Measurements from ENCODE around the gene BPIFA1.

The BPIFA1 gene

GRCh38 chr20:33235696-33236095, at the start of gene BPIFA1:
Gene BPIFA1 (plus strand): TSS chr20:33235996. CDS start chr20:33237712, 1,716 bp downstream.
- no peak for DNase-seq (ENCODE audit: low read depth)
- no peak within 1 kb of the TSS for H3K4me3 ChIP-seq (ENCODE audit: low read depth, low read length)

GRCh38 chr20:33187491-33187890, 48.3 kb upstream of the BPIFA1 start:
- H3K4me3 ChIP-seq (ENCODE audit: low read depth, low read length): no peak overlapping the region
- no peak for DNase-seq (ENCODE audit: low read depth)

- H3K4me3 ChIP-seq (ENCODE audit: low read depth, low read length): no peak overlapping the region
- no peak for DNase-seq (ENCODE audit: low read depth)
Observed at GRCh38 chr20:33188421-33188820, 47.4 kb upstream of the BPIFA1 start.

DNA sequence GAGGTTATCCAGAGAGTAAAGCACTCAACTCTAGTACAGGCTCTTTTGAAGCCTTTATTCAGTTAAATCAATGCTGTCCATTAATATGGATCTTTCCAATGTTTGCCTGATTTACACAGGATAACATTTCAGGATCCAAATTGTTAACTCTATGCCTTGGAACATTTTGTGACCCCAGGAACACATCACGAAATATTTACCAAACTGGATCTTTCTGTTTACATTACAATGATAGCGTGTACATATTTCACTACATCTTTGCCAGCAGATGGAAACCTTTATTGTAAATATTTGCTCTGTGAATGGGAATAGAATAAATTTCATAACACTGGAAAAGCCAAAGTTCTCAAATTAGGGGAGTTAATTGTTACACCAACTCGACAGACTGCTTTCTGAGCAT, 44.3 kb upstream of the BPIFA1 start:
- no peak for DNase-seq (ENCODE audit: low read depth)
- no peak overlapping the region for H3K4me3 ChIP-seq (ENCODE audit: low read depth, low read length)

DNA sequence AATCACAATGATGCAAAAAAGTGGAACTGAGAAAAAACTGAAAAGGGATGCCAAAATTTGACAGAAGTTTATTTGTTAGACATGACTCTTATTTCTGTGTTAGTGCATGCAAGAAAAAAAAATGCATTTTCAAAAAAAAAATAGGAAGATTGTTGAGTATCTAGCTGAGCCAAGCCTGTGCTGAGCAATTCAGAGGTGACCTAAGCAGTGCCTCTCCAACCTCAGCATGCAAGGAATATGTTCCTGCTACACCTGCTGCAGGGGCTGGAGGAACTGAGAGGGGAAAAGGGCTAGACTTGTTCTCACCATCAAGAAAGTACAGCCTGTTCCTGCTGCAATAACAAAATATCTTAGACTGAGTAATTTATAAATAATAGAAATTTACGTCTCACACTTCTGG, 43.8 kb upstream of the BPIFA1 start:
- no peak overlapping the region for H3K4me3 ChIP-seq (ENCODE audit: low read depth, low read length)
- DNase-seq (ENCODE audit: low read depth): no peak

- no peak for DNase-seq (ENCODE audit: low read depth)
- no peak overlapping the region for H3K4me3 ChIP-seq (ENCODE audit: low read depth, low read length)
Observed at GRCh38 chr20:33192912-33193501, 42.8 kb upstream of the BPIFA1 start.

DNA sequence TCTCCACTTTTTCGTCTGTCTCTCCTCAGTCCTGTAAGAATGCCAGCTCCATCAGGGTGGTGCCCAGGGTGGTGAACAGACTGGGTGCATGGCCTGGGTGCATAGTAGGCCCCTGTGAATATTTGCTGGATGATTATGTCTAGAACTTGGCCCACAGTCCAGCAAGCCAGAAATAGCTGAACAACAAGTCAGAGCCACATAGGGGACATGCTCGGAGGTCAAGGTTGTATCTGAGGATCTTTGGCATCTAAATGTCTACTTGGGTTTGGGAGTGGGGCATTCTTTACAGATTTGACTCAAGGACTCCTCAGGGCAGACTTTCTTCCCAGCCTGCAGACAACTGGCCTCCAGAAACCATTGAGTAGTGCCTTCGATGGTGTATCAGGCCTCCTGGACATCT, 36.8 kb upstream of the BPIFA1 start:
- no peak for DNase-seq (ENCODE audit: low read depth)
- no peak overlapping the region for H3K4me3 ChIP-seq (ENCODE audit: low read depth, low read length)

DNA sequence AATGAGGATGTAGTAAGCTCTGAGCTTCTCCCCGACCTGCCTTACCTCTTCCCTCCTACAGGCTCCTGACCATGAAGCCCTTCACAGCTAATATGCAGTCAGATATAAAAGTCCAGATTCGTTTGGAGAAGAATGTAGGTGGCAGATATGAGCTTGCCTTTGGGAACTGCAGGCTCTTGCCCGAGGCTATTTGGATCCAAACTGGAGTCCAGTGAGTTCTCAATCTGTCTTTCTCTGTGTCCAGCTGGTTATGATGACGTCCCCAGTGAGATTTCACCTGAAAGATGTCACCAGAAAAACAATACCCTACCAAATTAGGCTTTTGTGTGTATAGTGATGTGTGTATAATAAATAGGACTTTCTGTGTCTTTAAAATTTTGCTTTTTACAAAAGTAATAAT, 33.3 kb upstream of the BPIFA1 start:
- H3K4me3 ChIP-seq (ENCODE audit: low read depth, low read length): no peak overlapping the region
- no peak for DNase-seq (ENCODE audit: low read depth)

DNA sequence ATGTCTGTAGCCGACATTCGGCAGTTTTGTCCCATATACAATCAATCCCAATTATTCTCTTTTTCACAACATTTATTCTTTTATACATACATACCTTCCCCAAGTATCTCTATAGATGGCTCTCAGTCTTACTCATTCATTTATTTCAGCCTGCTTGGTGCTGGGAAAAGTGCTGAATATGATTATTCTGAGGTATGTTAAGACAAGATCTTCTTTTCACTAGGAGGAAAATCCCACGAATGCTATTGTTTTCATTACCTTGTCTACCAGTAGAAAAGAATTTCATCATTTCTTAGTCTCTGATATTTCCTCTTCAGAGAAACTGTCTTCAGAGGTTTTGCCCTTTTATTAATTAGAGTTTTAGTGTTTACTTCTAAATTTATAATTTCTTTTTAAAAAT, 32.4 kb upstream of the BPIFA1 start:
- DNase-seq (ENCODE audit: low read depth): no peak
- no peak overlapping the region for H3K4me3 ChIP-seq (ENCODE audit: low read depth, low read length)

DNA sequence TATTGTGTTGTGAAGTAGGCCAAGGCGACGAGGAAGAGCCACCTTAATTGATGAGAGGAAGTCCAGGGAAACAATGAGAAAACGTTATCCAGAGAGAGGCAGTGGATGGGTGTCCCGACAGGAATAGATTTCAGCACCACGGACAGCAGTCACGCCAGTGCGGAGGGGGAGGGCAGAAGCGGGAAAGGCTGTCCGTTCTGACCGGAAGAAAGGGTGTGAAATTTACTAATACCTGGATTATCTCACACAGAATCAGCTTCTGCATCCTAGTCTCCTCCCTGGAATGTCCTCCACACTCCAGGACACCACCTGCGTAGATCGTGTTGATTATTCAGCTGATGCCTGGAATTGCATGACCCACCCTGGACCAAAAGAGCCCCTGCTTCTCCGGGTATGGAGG, 26.0 kb upstream of the BPIFA1 start:
- H3K4me3 ChIP-seq (ENCODE audit: low read depth, low read length): no peak overlapping the region
- DNase-seq (ENCODE audit: low read depth): peak; percentile 4

DNA sequence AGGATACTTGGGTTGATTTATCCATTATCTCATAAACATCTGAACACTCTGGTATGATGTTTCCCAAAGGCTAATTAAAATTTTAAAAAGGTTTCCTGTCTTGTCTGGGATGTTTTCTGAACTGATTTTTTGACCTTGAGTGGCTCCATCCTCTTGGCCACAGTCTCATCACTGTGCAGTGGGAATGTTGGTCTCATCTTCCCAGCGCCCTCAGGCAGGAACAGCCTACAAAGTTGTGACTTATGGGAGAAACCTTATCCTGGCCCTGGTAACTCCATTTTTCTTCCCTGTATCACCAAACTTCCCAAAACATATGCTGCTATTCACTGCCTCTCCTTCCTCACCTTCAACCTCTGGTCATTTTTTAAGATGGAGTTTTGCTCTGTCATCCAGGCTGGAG, 25.4 kb upstream of the BPIFA1 start:
- no peak overlapping the region for H3K4me3 ChIP-seq (ENCODE audit: low read depth, low read length)
- no peak for DNase-seq (ENCODE audit: low read depth)

GRCh38 chr20:33211817-33212424, 23.9 kb upstream of the BPIFA1 start:
- H3K4me3 ChIP-seq (ENCODE audit: low read depth, low read length): no peak overlapping the region
- peak; percentile 1 for DNase-seq (ENCODE audit: low read depth)

DNA sequence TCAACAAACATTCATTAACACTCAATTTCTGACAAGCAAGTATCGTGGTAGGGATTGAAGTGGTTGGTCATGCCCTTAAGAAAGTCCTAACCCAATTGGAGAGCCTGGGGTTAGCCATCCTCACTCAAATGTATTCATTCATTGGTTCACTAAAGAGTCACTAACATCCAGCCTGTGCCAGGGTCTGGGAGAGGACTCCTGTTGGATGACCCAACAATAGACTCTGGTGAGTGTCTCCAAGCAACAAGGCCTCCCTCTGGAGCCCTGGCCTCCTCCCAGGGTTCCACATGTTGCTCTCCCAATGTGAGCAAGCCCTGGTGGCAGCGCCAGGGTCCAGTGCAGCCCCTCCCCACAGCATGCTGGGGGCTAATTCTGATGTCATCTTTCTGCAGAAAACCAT, 18.7 kb upstream of the BPIFA1 start, which contains the start of gene BPIFA3:
Gene BPIFA3, plus strand, starts transcription at position 301 of the 400 bp plus-strand sequence. CDS start 185 bp downstream, outside the sequence.
- no peak for DNase-seq (ENCODE audit: low read depth)
- H3K4me3 ChIP-seq (ENCODE audit: low read depth, low read length): no peak within 1 kb of the TSS

GRCh38 chr20:33224399-33224798, 11.4 kb upstream of the BPIFA1 start:
- DNase-seq (ENCODE audit: low read depth): no peak
- no peak overlapping the region for H3K4me3 ChIP-seq (ENCODE audit: low read depth, low read length)

- DNase-seq (ENCODE audit: low read depth): no peak
Observed at GRCh38 chr20:33229843-33230242, 6.0 kb upstream of the BPIFA1 start.

GRCh38 chr20:33231237-33231636, 4.6 kb upstream of the BPIFA1 start:
- no peak overlapping the region for H3K4me3 ChIP-seq (ENCODE audit: low read depth, low read length)
- DNase-seq (ENCODE audit: low read depth): no peak

More at GRCh38 chr20:33229843-33230242, 6.0 kb upstream of the BPIFA1 start:
- no peak overlapping the region for H3K4me3 ChIP-seq (ENCODE audit: low read depth, low read length)

DNA sequence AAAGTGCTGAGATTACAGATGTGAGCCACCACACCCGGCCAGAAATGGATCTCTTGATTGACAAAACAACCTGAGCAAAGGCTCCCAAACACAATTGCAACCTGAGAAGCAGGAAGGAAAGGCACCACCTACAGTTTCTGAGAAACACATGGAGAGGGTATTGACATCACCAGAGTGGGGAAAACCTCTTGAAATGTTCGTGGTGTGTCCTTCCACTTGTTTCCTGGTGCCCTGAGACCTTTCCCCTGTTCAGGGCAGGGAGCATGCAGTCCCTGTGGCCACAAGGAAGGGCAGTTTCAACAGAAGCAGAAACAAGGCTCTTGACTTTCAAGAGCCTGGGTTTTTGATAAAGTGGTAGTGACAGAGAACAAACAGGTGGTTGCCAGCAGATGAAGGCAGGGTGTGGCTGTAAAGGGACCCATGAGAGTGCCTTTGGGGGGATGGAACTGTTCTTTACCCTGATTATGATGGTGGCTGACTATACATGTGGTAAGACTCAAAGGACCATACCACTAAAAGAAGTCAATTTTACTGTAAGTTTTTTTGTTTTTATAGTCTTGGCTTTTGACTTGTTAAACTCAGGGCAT, 3.2 kb upstream of the BPIFA1 start:
- no peak for DNase-seq (ENCODE audit: low read depth)
- no peak overlapping the region for H3K4me3 ChIP-seq (ENCODE audit: low read depth, low read length)

DNA sequence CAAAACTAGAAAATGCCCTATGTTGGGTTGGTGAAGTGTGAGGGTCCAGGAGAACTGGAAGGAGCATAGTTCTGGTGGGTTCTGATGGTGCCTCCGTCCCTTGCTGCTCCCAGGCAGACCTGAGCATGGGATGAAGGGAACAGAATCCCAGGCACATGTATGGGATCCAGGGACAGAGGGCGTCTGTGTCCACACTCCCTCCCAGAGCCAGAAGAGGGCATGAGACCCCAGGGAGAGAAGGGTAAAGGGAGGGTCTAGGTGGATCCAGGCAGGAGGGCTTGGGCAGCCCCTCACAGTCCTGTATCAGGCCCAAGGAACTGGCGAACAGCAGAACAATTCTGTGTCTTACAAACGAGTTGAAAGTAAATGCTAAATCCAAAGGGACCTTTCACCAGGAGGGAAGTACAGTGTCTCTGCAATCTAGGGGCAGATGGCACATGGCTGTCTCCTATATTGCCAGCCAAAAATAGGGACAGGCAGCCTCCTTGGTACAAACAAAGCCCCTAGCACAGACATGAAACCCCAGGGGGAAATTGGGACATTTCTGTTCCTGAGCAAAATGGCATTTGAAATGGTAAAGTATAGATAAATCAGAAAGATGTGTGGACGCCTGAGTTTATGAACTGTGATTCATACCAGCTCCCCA, 2.5 kb upstream of the BPIFA1 start:
- no peak overlapping the region for H3K4me3 ChIP-seq (ENCODE audit: low read depth, low read length)
- no peak for DNase-seq (ENCODE audit: low read depth)

DNA sequence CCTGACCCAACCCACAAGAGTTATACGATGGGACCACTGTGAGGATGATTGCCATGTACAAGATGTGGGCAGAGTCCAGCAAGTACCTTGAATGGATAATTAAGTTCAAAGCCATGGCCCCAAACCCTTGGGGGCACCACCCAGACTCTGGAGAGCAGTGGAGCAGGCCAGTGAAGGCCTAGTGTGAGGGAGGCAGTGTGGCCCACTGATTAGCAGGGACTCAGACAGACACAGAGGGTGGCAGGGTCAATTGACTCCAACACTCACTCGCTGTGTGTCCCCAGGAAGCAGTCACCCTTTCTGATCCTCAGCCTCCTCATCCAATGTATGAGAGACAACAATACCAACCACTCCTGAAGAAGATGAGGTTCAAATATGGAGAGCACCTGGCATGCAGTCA, 1.7 kb upstream of the BPIFA1 start:
- H3K4me3 ChIP-seq (ENCODE audit: low read depth, low read length): no peak overlapping the region
- no peak for DNase-seq (ENCODE audit: low read depth)

DNA sequence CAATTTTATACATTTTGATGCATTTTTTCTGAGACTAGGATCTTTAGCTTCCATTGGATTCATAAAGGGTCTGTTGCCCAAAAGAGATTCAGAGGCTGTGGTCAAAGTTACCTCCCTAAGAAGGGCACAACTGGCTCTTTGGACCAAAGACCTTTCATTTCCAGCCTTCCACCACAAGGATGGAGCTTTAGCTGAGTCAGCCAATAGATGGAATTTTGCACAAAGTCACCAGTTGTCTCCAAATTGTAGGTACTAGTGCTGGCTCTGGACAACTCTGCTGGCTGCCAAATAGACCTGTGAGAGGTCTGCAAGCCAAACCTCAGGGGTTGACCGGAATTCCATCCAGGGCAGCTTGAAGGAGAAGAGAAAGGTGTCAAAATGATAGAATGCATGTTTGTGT, 555 bp downstream of the BPIFA1 start:
- H3K4me3 ChIP-seq (ENCODE audit: low read depth, low read length): no peak overlapping the region
- no peak for DNase-seq (ENCODE audit: low read depth)

DNA sequence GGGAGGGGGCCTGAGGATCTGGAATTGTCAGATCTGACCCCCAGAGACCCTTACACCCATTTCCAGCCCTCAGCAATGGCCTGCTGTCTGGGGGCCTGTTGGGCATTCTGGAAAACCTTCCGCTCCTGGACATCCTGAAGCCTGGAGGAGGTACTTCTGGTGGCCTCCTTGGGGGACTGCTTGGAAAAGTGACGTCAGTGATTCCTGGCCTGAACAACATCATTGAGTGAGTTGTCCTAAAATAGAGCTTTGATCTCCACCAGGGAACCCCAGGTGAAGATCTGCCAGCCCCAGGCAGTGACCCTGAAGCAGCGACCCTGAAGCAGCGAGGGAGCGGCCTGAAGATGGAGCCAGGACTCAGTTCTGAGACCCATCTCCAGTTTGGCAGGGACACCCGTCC, 2.2 kb downstream of the BPIFA1 start:
- DNase-seq (ENCODE audit: low read depth): no peak

More for the DNA sequence above, 2.2 kb downstream of the BPIFA1 start:
- H3K4me3 ChIP-seq (ENCODE audit: low read depth, low read length): no peak overlapping the region

Measured in skeletal muscle cell (primary cell).